Activated CD4-positive, alpha-beta T cell treated with anti-CD3 and anti-CD28 coated beads for 4 hours (primary cell): ENCODE results near the gene CNNM3.
"Not testable (repeated sequence)": the region's sequence is repeated elsewhere in the genome, so short reads cannot be mapped to it uniquely, and the experiment has no call there.

Experiments used
- DNase-seq, 2 donors: peaks; one replicate each; pipeline ENCODE4 v3.0.0-alpha.2; 2020

Gene CNNM3

DNA sequence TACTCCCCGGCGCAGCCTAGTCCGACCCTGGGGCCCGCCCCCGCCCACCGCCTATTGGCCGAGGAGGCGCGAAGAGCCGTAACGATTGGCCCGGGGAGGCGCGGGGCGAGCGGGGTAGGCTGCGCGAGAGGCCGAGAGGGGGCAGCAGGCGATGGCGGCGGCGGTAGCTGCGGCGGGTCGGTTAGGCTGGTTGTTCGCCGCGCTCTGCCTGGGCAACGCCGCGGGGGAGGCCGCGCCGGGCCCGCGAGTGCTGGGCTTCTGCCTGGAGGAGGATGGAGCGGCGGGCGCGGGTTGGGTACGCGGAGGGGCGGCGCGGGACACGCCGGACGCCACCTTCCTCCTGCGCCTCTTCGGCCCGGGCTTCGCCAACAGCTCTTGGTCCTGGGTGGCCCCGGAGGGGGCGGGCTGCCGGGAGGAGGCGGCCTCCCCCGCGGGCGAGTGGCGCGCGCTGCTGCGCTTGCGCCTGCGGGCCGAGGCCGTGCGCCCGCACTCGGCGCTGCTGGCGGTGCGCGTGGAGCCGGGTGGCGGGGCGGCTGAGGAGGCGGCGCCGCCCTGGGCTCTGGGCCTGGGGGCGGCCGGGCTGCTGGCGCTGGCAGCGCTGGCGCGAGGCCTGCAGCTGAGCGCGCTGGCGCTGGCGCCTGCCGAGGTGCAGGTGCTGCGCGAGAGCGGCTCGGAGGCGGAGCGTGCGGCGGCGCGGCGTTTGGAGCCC is at the start of gene CNNM3:
TSS of gene CNNM3 (plus strand) at position 142 of the 709 bp plus-strand sequence. CDS start at position 152, 10 bp downstream.
- peak; percentile 95 for DNase-seq

DNA sequence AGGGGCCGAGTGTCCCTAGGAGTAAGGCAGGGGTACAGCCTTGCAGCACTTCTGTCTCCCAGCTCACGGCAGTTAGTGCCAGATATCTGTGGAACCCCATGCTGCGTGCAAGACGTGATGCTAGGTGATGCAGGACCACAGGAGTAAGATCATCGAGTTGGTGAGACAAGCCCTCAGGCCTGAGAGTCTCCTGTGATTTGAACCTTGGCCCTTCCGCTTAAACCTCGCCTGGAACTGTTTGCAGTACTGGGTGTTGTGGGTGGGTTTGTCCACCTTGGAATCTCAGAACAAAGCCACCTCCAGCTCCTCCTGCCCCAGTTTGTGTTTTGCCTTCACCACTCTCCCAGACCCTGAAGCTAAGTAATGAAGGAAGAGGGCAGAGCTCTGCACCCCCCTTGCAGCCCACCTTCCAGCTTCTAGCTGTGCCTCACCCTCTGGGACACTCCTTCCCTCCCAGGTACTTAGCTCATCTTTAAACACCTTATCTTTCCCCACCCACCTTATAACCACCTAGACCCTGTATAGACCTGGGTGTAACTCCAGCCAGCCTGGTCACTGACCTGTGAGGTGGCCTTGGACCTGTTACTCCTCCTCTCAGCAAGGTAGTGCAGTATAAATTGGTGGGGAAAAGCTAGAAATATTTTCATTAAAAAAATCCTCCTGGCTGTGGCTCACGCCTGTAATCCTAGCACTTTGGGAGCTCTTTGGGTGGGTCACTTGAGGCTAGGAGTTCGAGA is 48.8 kb upstream of the CNNM3 start:
- no peak for DNase-seq

DNA sequence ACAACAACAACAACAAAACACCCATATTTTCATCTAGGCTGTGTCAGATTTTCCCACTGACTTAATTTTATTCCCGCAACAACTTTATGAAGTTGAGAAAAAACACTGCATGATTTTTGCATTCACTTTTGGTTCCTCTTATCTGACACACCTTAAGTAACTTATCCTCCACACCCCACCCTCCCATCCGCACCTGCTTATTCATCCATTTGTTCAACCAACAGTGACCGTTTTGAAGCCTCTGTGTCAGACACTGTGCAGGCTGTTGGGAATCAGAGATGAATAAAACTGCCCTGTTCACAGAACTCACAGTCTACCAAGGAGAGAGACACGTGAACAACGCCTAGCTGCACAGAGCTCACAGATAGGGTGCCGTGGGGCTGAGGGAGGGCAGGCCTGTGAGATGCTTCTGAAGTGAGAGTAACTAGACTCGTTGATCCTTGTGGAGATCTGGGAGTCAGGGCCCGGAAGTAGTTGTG is 47.9 kb upstream of the CNNM3 start:
- no peak for DNase-seq

DNA sequence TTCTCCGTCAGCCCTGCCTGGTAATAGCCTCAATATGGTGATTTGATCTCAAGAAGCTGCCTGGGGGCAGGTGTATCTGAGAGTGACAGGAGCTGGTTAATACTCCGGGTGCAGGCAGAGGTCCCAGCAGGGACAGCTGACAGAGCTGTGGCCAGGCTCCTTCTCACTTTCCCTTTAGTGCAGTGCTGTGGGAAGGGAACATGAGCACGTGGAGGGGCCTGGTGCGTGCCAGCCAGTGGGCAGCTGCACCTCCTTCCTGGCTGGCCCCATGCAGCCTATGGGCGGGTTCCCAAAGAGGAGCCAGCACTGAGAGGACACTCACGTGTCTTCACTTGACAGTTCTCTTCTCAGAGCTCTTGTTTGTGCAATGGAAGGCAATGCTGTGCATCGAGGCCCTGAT is 46.3 kb upstream of the CNNM3 start:
- no peak for DNase-seq

DNA sequence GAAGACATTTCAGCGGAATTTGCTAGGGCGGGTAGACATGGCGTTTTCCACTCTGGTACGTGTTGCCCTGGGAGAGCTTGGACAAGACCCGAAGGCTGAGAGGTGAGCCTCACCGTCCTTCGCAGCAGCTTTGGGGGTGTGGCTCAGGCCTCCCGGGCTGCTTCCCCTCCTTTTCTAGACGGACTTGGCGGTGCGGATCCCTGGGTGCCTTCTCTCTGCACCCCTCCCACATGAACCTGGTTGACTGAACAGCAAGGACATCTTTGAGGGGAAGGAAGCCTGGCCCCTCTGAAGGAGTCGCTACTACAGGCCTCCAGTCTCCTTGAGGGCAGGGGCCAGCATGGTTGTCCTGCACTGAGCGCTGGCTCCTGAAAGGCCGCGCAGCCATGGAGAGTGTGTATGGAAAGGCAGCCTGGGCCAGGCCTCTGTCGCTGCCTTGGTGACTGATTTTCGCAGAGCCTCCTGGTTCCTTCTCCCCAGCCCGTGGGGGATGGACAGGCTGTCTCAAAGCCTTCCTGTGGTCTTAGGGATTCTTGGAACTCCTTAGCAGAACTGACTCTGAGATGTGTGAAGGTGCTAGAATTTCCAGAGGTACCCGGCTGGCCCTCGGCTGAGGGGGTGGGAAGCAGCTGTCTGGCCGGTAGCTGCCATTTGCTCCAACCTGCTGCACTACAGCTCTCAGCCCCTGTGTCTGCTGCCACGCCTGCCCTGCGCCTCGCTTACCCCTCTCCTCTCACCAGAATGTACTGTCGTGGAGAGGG is 45.4 kb upstream of the CNNM3 start:
- DNase-seq: no peak

DNA sequence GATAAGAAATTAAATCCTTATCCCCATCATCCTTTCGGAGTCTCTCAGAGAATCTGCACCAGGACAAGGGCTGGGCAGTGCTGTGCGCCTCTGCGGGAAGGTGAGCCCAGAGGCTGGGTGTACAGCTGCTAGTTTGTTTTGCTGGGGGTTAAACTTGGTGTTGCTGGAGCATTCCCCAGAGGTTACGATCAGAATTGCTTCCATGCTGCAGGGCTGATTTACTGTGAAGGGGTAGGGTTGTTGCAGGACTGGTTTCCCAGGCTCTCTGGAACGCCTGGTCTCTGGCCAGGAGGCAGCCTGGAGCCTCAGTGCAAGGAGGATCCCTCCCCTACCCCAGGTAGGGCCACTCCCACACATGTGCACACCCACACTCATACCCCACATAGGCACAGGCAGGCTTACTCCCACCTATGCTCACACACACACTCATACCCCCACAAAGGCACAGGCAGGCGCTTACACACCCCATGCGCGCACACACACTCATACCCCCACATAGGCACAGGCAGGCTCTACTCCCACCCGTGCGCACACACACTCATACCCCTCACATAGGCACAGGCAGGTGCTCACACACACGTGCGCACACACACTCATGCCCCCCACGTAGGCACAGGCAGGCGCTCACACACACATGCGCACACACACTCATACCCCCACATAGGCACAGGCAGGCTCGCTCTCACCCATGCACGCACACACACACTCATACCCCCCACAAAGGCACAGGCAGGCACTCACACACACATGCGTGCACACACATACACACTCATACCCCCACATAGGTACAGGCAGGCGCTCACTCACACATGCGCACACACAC is 44.1 kb upstream of the CNNM3 start:
- no peak for DNase-seq

DNA sequence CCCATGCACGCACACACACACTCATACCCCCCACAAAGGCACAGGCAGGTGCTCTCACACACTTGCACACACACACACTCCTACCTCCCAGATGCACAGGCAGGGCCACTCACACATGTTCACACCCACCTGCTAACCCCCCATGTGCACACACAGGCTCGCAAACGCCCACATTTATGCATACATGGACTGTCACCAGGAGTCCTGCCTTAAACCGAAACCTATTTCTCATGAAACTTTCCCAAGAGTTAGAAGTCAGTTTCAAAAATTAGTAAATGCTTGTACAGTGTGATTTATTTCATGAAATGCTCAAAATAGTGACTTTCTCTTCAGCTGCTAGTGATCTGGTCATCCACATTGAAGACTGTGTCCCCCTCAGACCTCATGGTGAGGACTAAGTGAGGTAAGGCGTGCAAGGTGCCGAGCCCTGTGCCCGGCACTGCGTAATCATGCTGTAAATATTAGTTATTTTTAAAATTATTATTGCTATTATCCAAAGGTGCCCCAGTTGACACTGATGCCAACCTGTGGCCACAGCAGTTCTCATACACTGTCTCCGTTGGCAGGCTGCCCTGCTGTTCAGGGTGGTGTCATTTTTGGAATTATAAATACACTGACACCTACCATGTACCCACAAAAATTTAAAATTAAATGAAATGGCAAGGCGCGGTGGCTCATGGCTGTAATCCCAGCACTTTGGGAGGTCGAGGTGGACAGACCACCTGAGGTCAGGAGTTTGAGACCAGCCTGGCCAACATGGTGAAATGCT is 43.0 kb upstream of the CNNM3 start:
- DNase-seq: peak; percentile 40 to 43

DNA sequence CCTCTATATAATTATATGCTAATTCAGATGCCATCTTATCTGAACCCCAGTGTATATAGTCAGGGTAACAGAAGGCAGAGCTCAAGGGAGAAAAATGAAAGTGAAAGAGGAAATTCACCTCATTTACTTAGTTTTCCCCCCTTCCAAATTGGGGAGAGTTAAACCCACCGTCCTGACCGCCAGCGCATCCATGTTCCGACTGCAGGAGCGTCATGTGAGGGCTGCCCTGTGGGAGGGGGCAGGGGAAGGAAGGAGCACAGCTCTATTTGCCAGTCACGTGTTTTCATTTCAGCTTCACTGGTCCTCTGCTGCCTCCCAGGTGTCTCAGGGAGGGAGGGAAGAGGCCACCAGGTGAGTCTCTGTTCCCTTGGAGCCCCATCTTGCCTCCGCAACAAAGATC is 42.1 kb upstream of the CNNM3 start:
- peak; percentile 40 to 59 for DNase-seq

DNA sequence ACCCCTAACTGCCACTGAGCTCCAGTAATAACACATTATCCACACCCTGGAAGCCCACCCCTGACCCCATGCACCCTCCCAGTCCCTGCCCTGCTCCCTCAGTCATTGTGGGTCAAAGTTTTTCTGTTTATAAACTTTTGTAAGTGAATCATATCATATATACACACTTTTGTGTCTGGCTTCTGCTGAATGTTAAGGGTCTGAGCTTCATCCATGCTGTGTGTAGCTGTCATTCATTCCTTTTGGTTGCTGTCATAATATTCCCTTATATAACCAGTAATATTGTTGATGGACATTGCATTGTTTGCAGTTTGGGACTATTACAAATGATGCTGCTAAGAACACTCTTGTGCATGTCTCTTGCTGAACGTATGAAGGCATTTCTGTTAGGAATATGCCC is 40.9 kb upstream of the CNNM3 start:
- no peak for DNase-seq

DNA sequence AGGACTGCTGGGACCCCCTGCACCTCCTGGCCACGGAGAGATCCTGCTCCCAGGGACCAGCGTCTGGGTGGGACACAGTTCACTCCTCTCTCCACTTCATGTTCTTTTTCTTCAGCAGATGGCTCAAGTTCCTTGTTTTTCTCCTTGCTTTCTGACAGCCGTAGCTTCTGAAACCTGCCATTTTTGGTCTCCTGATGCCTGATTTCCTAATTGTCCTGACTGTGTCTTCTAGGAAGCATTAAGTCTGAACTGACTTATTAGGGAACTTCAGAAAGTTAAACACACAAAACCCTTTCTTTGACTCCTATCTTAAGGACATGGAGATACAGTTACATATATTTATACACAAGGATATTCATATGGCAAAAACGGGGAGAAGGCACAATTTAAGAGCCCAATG is 32.7 kb upstream of the CNNM3 start:
- DNase-seq: no peak

DNA sequence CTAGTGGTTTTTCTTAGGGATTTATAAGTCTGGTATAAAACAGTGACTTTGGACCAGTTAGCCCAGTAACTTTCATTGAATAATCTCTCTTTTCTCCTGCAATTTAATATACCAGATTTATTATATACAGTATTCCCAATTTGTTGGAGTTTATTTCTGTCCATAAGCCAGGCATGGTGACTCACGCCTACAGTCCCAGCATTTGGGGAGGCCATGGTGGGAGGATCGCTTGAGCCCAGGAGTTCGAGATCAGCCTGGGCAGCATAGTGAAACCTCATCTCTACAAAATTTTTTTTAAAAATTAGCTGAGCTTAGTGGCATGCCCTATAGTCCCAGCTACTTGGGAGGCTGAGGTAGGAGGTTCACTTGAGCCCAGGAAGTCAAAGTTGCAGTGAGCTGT is 28.7 kb upstream of the CNNM3 start:
- no peak for DNase-seq

DNA sequence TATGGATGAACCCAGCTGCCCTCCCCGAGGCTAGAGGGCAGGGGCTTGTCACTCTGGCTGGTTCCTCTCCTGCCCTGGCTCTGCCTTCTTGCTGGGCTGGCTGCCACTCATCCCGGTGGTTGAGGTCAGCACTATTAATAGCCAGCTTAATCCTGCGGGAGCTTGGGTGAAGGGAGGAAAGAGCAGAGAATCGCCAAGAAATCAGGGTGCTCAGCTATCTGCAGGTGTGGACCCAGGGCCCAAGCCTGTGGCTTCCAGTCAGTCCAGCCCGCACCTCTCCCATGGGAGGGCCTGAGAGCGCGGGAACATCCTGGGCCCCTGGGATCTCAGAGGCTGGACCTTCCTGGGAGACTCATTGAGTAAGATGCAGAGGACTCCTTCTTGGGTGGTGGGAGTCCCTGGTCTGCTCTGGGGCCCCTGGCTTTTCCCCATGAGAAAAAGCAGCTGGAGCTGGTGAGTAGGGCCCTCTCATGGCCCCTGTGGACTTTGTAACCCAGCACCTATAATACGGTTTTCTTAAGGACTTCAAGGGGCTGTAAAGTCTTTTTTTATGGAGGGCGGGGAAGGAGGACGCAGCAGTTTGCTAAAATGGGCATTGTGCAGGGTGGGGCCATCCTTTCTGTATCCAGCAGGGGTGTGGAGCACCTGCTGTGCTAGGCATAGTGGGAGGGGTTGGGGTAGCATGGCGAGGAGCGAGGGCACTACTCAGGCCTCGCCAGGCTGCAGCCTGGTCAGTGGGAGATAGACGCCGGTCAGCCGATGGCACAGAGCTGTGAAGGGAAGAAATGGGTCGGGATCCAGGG is 27.4 kb upstream of the CNNM3 start:
- DNase-seq: no peak

DNA sequence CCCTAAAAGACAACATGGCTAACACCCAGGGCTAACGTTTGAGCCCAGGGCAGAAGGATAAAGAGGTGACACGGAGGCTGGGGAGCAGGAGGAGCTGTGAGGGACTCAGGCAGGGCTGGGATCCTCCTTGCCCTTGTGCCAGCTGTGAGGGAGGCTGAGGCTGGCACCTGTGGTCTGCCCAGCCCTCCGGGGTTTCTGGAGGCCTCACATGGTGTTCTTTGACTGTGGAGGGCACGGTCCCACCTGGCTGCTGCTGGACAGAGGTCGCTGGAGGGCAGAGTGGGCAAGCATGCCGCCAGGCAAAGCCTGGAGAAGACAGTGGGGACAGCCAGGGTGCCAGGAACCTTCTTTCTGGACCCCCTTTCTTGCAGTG is 26.8 kb upstream of the CNNM3 start:
- no peak for DNase-seq

DNA sequence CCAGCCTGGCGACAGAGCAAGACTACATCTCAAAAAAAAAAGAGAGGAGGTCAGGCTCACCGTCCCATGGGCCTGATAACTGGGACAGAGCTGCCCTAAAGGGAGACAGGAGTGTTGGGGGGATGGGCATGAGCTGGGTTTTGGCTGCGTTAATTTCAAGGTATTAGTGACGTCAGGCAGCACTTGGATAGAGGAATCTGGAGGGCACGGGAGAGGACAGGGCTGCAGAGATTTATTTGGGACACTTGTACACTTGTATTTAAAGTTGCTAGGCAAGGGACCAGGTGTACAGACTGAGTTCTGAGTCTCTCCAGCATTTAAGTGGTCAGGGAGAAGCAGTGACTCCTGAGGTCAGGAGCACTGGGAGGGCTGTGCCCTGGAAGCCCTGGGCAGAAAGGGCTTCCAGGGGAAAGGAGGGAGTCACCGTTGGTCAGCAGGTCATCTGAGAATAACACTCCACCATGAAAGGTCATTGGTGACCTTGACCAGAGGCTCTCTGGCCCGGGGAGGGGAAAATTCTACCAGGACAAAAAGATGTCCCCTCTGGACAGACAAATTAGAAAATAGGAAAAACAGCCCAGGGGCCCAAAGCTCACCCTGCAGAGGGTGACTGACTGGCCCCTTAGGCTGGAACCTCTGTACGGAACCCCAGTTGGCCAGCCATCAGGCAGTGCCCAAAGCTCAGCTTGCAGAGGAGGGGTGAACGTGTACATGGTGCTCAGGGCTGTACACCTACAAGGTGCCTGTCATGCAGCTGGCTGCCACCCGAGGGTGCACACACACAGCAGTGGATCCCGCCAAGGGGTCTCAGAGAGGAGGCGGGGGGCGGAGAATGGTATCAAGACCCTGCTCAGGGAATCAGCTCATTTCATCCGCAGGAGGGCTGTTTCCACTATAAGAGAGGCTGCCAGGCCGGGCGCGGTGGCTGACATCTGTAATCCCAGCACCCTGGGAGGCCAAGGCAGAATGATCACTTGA is 23.0 kb upstream of the CNNM3 start:
- DNase-seq: no peak

DNA sequence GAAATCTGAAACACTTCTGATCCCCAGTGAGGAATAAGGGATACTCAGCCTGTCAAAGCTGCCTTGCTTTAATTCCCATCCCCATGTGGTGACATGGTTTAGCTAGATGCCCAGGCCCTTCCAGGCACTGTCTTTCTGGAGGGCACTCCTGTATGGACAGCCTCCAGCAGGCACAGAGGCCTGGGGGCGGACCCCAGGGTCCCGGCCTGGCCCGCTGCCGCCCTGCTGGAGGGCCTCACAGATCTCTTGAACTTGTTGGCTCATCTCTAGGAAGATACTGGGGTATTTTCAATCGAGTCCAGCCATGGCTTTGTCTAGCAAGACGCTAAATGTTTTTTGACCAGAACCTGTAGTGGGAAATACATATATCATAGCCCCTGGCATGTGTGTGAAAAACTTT is 21.0 kb upstream of the CNNM3 start:
- DNase-seq: no peak

DNA sequence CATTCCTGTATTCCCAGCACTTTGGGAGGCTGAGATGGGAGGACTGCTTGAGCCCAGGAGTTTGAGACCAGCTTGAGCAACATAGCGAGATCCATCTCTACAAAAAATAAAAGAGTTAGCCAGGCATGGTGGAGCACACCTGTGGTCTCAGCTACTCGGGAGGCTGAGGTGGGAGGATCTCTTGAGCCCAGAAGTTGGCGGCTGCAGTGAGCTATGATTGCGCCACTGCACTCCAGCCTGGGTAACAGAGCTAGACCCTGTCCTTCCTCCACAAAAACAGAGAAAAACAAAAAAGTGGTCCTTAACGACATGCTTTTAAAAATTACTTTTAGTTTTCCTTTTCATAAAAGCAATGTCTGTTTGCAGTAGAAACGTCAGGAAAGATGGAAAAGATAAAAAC is 19.6 kb upstream of the CNNM3 start:
- DNase-seq: not testable (repeated sequence)

DNA sequence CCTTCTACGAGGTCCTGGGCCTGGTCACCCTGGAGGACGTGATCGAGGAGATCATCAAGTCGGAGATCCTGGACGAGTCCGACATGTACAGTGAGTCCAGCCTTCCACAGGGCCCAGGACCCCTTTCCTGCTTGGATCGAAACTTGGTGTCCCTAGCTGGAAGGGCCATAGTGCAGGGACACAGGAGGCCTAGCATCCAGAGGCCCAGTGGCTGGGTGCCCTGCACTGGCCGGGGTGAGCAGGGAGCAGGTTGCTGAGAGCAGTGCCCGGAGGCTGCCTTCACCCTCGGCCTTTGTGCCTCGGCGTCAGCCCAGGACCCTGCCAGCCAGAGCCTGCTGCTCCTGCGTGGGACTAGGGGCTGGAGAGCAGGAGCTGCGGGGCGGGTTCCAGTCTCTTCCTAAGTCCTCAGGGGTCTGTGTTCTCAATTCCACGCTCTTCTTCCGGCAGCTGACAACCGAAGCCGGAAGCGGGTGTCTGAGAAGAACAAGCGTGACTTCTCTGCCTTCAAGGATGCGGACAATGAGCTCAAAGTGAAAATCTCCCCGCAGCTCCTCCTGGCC is 18.9 kb upstream of the CNNM3 start:
- no peak for DNase-seq

DNA sequence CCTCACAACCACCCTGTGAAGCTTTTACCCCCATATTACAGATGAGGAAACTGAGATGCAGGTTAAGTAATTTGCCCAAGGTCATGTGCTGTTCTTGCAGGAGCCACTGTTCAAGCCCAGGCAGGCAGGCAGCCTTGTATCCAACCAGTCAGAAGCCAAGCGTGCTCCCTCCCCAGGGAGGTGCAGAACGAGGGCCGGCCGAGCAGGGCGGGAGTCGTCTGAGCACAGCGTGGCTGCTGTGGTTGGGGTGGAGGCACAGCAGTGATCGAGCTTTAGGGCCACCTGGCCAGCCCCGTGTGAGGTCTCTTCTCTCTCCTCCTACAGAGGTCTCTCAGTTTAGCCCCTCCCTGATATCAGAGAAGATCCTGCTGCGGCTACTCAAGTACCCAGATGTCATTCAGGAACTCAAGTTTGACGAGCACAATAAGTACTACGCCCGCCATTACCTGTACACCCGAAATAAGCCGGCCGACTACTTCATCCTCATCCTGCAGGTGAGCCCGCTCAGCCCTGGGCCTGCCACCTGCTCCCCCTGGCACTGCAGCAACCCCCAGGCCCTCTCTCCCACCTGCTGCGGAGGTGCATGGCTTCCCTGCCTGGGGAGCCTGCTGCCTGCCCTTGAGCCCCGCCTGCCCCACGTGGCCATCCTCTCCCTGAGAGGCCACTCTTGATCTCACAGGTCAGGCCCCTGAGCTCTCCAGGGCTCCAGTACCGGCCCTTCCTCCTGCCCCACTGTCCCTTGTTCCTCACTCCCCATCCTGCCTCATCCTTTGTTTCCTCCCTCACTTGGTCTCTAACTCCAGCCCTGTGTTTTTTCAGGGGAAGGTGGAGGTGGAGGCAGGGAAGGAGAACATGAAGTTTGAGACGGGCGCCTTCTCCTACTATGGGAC is 17.1 kb upstream of the CNNM3 start:
- DNase-seq: no peak

DNA sequence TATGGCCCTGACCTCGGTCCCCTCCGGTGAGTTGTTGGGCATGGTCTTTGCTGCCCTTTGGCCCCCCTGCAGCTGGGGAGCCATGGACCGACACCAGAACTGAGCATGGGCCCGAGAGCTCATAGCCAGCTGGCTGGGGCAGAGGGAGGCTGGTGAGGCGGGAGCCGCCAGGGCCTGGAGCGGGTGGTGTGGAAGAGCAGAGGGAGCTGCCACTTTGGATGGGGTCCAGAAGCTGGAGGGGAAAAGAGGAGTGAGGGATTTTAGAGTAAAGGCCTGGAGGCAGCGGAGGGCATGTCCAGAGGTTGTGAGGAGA is 16.5 kb upstream of the CNNM3 start:
- DNase-seq: no peak
